Measurements from ENCODE around the gene OVCH2. TPM values are rescaled to one million over a fixed set of nuclear protein-coding genes. Genes with fewer than 3 reads are reported as not detected.

Gene OVCH2
- total and polyA plus RNA-seq, 8 donors = 0.10 to 1.8 (median 0.73) TPM; not detected in 5

GRCh38 chr11:7703740-7704139 is 2.5 kb downstream of the OVCH2 start:
- WGBS, 5 donors = 62 to 77% (median 71%) methylated on average over 5 of the region's 5 CpGs
- H3K9me3 ChIP-seq = no peaks in the 10 kb centered on the region
- intact Hi-C loops (cut with DNase I; ENCODE audit: low total_unique reads) = no loop called here

GRCh38 chr11:7696424-7696823 is 9.9 kb downstream of the OVCH2 start:
- no peak overlapping the region for H3K4me3 ChIP-seq
- no peaks in the 10 kb centered on the region for H3K36me3 ChIP-seq
- no peak for TF ChIP-seq POLR2A (IDR thresholded peaks at IDR 0.05)
- no peak for TF ChIP-seq CTCF (IDR thresholded peaks at IDR 0.05)
- no peak for TF ChIP-seq POLR2AphosphoS5 (IDR thresholded peaks at IDR 0.05)
- no peak for TF ChIP-seq EP300 (IDR thresholded peaks at IDR 0.05)
- peaks cover 0 to 4% (median 0%) of the 10 kb centered on the region in 3 donors for H3K27me3 ChIP-seq
- H3K4me1 ChIP-seq = peaks cover 0 to 6% (median 3%) of the 10 kb centered on the region in 4 donors
- no peak overlapping the region for H3K27ac ChIP-seq
- no peaks in the 10 kb centered on the region for H3K9me3 ChIP-seq
- intact Hi-C loops (cut with DNase I; ENCODE audit: low total_unique reads) = loop anchor here (10.0 kb wide), 1 partner anchor 132 kb away; no protein-coding TSS in a partner anchor
- no peak for DNase-seq
- 71 to 81% (median 76%) methylated on average over 5 of the region's 5 CpGs for WGBS, 5 donors

More at GRCh38 chr11:7703740-7704139, 2.5 kb downstream of the OVCH2 start:
- TF ChIP-seq EP300 (IDR thresholded peaks at IDR 0.05) (no peak), POLR2A (IDR thresholded peaks at IDR 0.05) (no peak), CTCF (IDR thresholded peaks at IDR 0.05) (no peak), POLR2AphosphoS5 (IDR thresholded peaks at IDR 0.05) (no peak)
- Histone ChIP-seq H3K27ac (no peak overlapping the region), H3K4me1 (no peaks in the 10 kb centered on the region), H3K4me3 (no peak overlapping the region), H3K27me3 (no peaks in the 10 kb centered on the region), H3K36me3 (no peaks in the 10 kb centered on the region)
- no peak for DNase-seq

- WGBS, 5 donors = 66 to 81% (median 70%) methylated on average over 3 of the region's 3 CpGs
- Histone ChIP-seq H3K9me3 (no peaks in the 10 kb centered on the region), H3K27me3 (peaks cover 0 to 4% (median 0%) of the 10 kb centered on the region in 3 donors), H3K4me3 (peak overlapping the region in 1 of 4 donors; percentile 10), H3K27ac (no peak overlapping the region), H3K36me3 (no peaks in the 10 kb centered on the region), H3K4me1 (peaks cover 0 to 6% (median 3%) of the 10 kb centered on the region in 4 donors)
- no peak for DNase-seq
- intact Hi-C loops (cut with DNase I; ENCODE audit: low total_unique reads) = loop anchor here (10.0 kb wide), 1 partner anchor 129 kb away; no protein-coding TSS in a partner anchor
- TF ChIP-seq POLR2A (IDR thresholded peaks at IDR 0.05) (no peak), POLR2AphosphoS5 (IDR thresholded peaks at IDR 0.05) (no peak), CTCF (IDR thresholded peaks at IDR 0.05) (no peak), EP300 (IDR thresholded peaks at IDR 0.05) (no peak)
Measured at GRCh38 chr11:7694235-7694634, 12.0 kb downstream of the OVCH2 start.

- DNase-seq = no peak
- peaks cover 0 to 6% (median 3%) of the 10 kb centered on the region in 4 donors for H3K4me1 ChIP-seq
- no peaks in the 10 kb centered on the region for H3K27me3 ChIP-seq
- no peak for TF ChIP-seq POLR2A (IDR thresholded peaks at IDR 0.05)
- TF ChIP-seq POLR2AphosphoS5 (IDR thresholded peaks at IDR 0.05) = no peak
- no peak for TF ChIP-seq CTCF (IDR thresholded peaks at IDR 0.05)
- TF ChIP-seq EP300 (IDR thresholded peaks at IDR 0.05) = no peak
- WGBS, 5 donors = 77 to 87% (median 81%) methylated on average over 3 of the region's 3 CpGs
- intact Hi-C loops (cut with DNase I; ENCODE audit: low total_unique reads) = loop anchor here (10.0 kb wide), 1 partner anchor 128 kb away; no protein-coding TSS in a partner anchor
- H3K27ac ChIP-seq = no peak overlapping the region
- H3K4me3 ChIP-seq = no peak overlapping the region
- H3K36me3 ChIP-seq = no peaks in the 10 kb centered on the region
- no peaks in the 10 kb centered on the region for H3K9me3 ChIP-seq
Measured at GRCh38 chr11:7692426-7692825, 13.9 kb downstream of the OVCH2 start.

All from stomach (tissue), 9 donors.